Measurements from ENCODE around the gene EPHA4.

DNA sequence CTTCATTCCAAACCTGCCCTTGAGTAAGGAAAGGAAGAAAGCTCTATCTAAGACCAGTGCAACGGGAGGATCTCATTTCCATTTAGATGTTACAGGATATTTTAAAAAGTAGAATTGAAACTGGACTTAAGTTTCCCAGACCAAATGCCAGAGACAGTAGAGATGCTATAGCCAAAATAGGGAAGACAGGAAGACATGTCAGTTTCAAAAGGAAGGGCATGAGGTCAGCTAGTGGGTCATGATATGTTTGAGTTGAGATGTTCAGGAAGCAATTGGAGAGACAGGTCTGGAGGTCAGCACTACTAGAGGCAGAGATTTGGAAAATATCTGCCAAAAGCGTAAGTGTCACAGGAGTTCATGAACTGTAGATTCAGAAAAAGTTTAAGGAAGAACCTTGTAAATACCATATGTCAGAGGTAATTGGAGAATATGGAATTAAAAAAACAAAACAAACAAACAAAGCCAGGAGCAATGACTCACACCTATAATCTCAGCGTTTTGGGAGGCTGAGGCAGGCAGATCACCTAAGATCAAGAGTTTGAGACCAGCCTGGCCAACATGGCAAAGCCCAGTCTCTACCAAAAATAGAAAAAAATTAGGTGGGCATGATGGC lies 50.8 kb downstream of the EPHA4 start:
- TF ChIP-seq EZH2 (IDR thresholded peaks at IDR 0.05; ENCODE audit: low read length): no peak
- TF ChIP-seq, protein P1, sequence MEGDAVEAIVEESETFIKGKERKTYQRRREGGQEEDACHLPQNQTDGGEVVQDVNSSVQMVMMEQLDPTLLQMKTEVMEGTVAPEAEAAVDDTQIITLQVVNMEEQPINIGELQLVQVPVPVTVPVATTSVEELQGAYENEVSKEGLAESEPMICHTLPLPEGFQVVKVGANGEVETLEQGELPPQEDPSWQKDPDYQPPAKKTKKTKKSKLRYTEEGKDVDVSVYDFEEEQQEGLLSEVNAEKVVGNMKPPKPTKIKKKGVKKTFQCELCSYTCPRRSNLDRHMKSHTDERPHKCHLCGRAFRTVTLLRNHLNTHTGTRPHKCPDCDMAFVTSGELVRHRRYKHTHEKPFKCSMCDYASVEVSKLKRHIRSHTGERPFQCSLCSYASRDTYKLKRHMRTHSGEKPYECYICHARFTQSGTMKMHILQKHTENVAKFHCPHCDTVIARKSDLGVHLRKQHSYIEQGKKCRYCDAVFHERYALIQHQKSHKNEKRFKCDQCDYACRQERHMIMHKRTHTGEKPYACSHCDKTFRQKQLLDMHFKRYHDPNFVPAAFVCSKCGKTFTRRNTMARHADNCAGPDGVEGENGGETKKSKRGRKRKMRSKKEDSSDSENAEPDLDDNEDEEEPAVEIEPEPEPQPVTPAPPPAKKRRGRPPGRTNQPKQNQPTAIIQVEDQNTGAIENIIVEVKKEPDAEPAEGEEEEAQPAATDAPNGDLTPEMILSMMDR (optimal IDR thresholded peaks at IDR 0.05 in 1 of 3, IDR thresholded peaks at IDR 0.05 in 1 of 3, conservative IDR thresholded peaks at IDR 0.05 in 1 of 3; ENCODE audit: extremely low read depth in 1 of 3, insufficient read depth in 2 of 3, low read length in 3 of 3): no peak

Measured in keratinocyte (primary cell).